ENCODE measurements around the gene RTN4RL1.
"Not testable (repeated sequence)": the region's sequence is repeated elsewhere in the genome, so short reads cannot be mapped to it uniquely, and the experiment has no call there.

Gene RTN4RL1

GRCh38 chr17:1898332-1898731, 126.8 kb downstream of the RTN4RL1 start:
- Histone ChIP-seq H3K4me1 (ENCODE audit: control insufficient read depth, insufficient read depth, low read length) (no peaks in the 10 kb centered on the region), H3K9ac (ENCODE audit: low read length) (no peak overlapping the region), H3K4me3 (ENCODE audit: low read length) (no peak overlapping the region), H3K27ac (ENCODE audit: low read depth, low read length) (no peak overlapping the region), H3K27me3 (ENCODE audit: control insufficient read depth, insufficient read depth, low read length) (no peaks in the 10 kb centered on the region), H3K36me3 (ENCODE audit: control insufficient read depth, insufficient read depth, low read length) (peaks cover 18% of the 10 kb centered on the region)

- Histone ChIP-seq H3K27me3 (ENCODE audit: control insufficient read depth, insufficient read depth, low read length) (no peaks in the 10 kb centered on the region), H3K27ac (ENCODE audit: low read depth, low read length) (no peak overlapping the region), H3K36me3 (ENCODE audit: control insufficient read depth, insufficient read depth, low read length) (peaks cover 21% of the 10 kb centered on the region), H3K4me1 (ENCODE audit: control insufficient read depth, insufficient read depth, low read length) (no peaks in the 10 kb centered on the region), H3K9ac (ENCODE audit: low read length) (no peak overlapping the region), H3K4me3 (ENCODE audit: low read length) (no peak overlapping the region)
Measured at GRCh38 chr17:1897105-1897656, 128.0 kb downstream of the RTN4RL1 start.

DNA sequence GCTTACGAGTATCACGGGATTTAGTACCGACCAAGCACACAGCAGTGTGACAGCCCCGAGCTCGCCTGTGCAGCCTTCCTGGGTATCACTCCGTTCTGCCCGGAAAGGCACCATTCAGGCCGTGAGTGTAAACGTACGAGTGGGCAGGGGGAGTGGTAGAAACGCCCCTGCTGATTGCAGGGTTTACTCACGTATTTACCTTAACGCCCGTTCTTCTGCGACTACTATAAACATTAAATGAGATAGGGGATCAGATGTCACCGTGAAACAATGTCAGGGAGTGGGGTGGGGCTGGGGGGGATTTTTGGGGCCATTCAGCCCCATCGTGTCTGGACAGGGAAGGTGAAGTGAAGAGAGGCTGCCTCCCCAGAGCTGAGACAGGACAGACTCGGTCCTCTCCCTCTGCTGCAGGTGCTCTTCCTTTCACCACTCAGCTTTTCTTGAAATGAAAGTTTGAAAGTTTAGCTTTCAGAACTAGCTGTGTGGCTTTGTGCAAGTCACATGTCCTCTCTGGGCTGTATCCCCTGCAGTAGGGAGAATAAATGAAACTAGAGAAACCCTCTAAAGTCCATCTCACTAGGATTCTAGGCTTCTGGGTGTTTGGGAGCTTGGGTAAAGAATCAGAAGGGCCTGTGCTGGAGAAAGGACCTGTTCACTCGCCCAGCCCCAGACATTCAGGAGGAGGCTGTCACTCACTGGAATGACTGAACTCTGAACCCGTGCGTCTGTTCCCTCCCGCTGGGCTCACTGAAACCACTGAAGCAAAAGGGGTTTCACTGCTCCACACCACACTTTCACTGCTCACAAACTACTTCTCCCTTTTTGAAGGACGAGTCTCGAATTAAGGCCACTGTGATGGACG, 128.7 kb downstream of the RTN4RL1 start:
- peaks cover 21% of the 10 kb centered on the region for H3K36me3 ChIP-seq (ENCODE audit: control insufficient read depth, insufficient read depth, low read length)
- no peak overlapping the region for H3K4me3 ChIP-seq (ENCODE audit: low read length)
- no peak overlapping the region for H3K27ac ChIP-seq (ENCODE audit: low read depth, low read length)

DNA sequence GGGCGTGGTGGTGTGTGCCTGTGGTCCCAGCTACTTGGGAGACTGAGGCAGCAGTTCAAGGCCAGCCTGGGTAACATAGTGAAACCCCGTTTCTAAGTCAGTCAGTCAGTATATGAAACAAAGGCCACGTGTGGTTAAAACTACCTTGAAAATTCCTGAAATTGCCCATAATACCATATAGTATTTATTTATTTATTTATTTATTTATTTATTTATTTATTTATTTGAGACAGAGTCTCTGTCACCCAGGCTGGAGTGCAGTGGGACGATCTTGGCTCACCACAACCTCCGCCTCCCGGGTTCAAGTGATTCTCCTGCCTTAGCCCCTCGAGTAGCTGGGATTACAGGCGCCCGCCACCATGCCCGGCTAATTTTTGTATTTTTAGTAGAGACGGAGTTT, 129.7 kb downstream of the RTN4RL1 start:
- not testable (repeated sequence) for H3K4me3 ChIP-seq (ENCODE audit: low read length); H3K27me3 ChIP-seq (ENCODE audit: control insufficient read depth, insufficient read depth, low read length)
- peaks cover 21% of the 10 kb centered on the region for H3K36me3 ChIP-seq (ENCODE audit: control insufficient read depth, insufficient read depth, low read length)

More for the DNA sequence above, 128.7 kb downstream of the RTN4RL1 start:
- Histone ChIP-seq H3K27me3 (ENCODE audit: control insufficient read depth, insufficient read depth, low read length) (no peaks in the 10 kb centered on the region), H3K4me1 (ENCODE audit: control insufficient read depth, insufficient read depth, low read length) (no peaks in the 10 kb centered on the region), H3K9ac (ENCODE audit: low read length) (no peak overlapping the region)

GRCh38 chr17:1894753-1895339, 130.3 kb downstream of the RTN4RL1 start:
- no peaks in the 10 kb centered on the region for H3K27me3 ChIP-seq (ENCODE audit: control insufficient read depth, insufficient read depth, low read length)
- no peaks in the 10 kb centered on the region for H3K4me1 ChIP-seq (ENCODE audit: control insufficient read depth, insufficient read depth, low read length)
- H3K36me3 ChIP-seq (ENCODE audit: control insufficient read depth, insufficient read depth, low read length) = peaks cover 24% of the 10 kb centered on the region
- no peak overlapping the region for H3K9ac ChIP-seq (ENCODE audit: low read length)
- H3K27ac ChIP-seq (ENCODE audit: low read depth, low read length) = no peak overlapping the region
- no peak overlapping the region for H3K4me3 ChIP-seq (ENCODE audit: low read length)

More for the DNA sequence above, 129.7 kb downstream of the RTN4RL1 start:
- not testable (repeated sequence) for H3K4me1 ChIP-seq (ENCODE audit: control insufficient read depth, insufficient read depth, low read length); H3K27ac ChIP-seq (ENCODE audit: low read depth, low read length); H3K9ac ChIP-seq (ENCODE audit: low read length)

DNA sequence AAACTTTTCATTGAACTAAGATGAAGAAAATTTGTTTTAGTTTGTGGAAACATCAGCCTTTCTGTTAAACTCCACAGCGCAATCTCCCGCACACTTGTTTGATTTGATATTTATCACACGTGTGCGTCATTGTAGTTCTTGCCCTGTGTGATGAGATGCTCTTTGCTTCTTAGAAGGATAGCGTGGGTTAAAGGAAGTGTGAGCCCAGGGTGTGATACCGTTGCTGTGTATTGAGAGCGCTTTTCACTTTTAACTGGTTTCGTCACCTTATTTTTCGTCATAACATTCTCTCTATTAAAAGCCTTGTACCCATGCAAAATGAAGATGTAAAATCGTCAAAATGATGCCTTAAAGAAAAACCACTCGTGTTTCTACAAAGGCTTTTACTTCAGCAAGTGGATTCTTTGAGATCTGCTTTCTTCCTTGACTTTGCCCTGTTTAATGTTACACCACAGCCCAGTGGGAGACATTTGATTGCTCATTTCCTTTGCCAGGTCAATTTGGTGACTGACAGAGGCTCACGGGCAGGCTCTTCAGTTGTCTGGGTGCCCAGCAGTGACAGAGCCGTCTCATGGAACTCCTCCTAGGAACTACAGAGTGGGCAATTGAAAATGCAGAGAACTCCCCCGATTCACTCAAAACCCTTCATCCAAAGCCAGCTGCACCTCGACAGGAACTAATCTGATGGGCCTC, 134.2 kb downstream of the RTN4RL1 start:
- no peaks in the 10 kb centered on the region for H3K27me3 ChIP-seq (ENCODE audit: control insufficient read depth, insufficient read depth, low read length)
- no peak overlapping the region for H3K9ac ChIP-seq (ENCODE audit: low read length)
- H3K4me1 ChIP-seq (ENCODE audit: control insufficient read depth, insufficient read depth, low read length) = no peaks in the 10 kb centered on the region
- H3K4me3 ChIP-seq (ENCODE audit: low read length) = no peak overlapping the region
- peaks cover 31% of the 10 kb centered on the region for H3K36me3 ChIP-seq (ENCODE audit: control insufficient read depth, insufficient read depth, low read length)
- no peak overlapping the region for H3K27ac ChIP-seq (ENCODE audit: low read depth, low read length)

- Histone ChIP-seq H3K27ac (ENCODE audit: low read depth, low read length) (no peak overlapping the region), H3K36me3 (ENCODE audit: control insufficient read depth, insufficient read depth, low read length) (peaks cover 44% of the 10 kb centered on the region), H3K9ac (ENCODE audit: low read length) (no peak overlapping the region), H3K27me3 (ENCODE audit: control insufficient read depth, insufficient read depth, low read length) (no peaks in the 10 kb centered on the region), H3K4me3 (ENCODE audit: low read length) (no peak overlapping the region), H3K4me1 (ENCODE audit: control insufficient read depth, insufficient read depth, low read length) (no peaks in the 10 kb centered on the region)
Measured at GRCh38 chr17:1888741-1889140, 136.4 kb downstream of the RTN4RL1 start.
